HG02571 (cell line): ENCODE results near the gene IFNL3.

ENCODE experiments used
- ATAC-seq: cut with Tn5 transposase; IDR thresholded peaks from one replicate; pipeline ENCODE4 v1.9.1; 2021; ENCODE audit warnings: mild to moderate bottlenecking, moderate library complexity; ENCODE audit not compliant: unreplicated experiment

IFNL3 gene

GRCh38 chr19:39194832-39195542, 49.8 kb downstream of the IFNL3 start:
- ATAC-seq, result no peak

- no peak for ATAC-seq
These were observed 51.0 kb downstream of the IFNL3 start for GRCh38 chr19:39193803-39194202.
